KMS-11 (cell line): ENCODE measurements around the gene KMT2B.
A peak's percentile ranks its signal among the peaks of the same experiment; 100 is the strongest.

ENCODE experiments used
- H2AFZ ChIP-seq: fragments of 200-600 bp; sonication (generic); 2 replicates; pipeline ENCODE4 v1.6.1; 2016; ENCODE audit warnings: antibody characterized with exemption, mixed run types, low read depth
- H3K27ac ChIP-seq: fragments of 200-600 bp; sonication (generic); 2 replicates; pipeline ENCODE4 v1.6.1; 2016; ENCODE audit warnings: mild to moderate bottlenecking, mixed run types
- H3K27me3 ChIP-seq: fragments of 200-600 bp; sonication (generic); 2 replicates; pipeline ENCODE4 v1.6.1; 2017; ENCODE audit warnings: mild to moderate bottlenecking, low read depth, mixed run types, moderate library complexity; ENCODE audit not compliant: insufficient read depth
- H3K36me3 ChIP-seq: fragments of 200-600 bp; sonication (generic); 2 replicates; pipeline ENCODE4 v1.6.1; 2017; ENCODE audit warnings: mild to moderate bottlenecking, mixed run types; ENCODE audit not compliant: insufficient read depth
- H3K4me1 ChIP-seq: fragments of 200-600 bp; sonication (generic); 2 replicates; pipeline ENCODE4 v1.6.1; 2016; ENCODE audit warnings: mild to moderate bottlenecking, low read depth, mixed run types; ENCODE audit not compliant: poor library complexity, severe bottlenecking
- H3K4me2 ChIP-seq: fragments of 200-600 bp; sonication (generic); 2 replicates; pipeline ENCODE4 v1.7.0; 2016; ENCODE audit warnings: mild to moderate bottlenecking, mixed run types
- H3K4me3 ChIP-seq: fragments of 200-600 bp; sonication (generic); IDR thresholded peaks from 2 replicates; pipeline ENCODE4 v1.6.1; 2017; ENCODE audit warnings: low read depth, low read length, mixed read lengths; ENCODE audit not compliant: insufficient read depth
- H3K79me2 ChIP-seq: fragments of 200-600 bp; sonication (generic); 2 replicates; pipeline ENCODE4 v1.6.1; 2016; ENCODE audit warnings: low read depth, mixed run types; ENCODE audit not compliant: insufficient read depth
- H3K9ac ChIP-seq: fragments of 200-600 bp; sonication (generic); 2 replicates; pipeline ENCODE4 v1.6.1; 2016; ENCODE audit warnings: mild to moderate bottlenecking, mixed run types
- H4K20me1 ChIP-seq: fragments of 200-600 bp; sonication (generic); 2 replicates; pipeline ENCODE4 v1.6.1; 2016; ENCODE audit warnings: mild to moderate bottlenecking, mixed run types; ENCODE audit not compliant: insufficient read depth
- TF ChIP-seq, protein P1 (sequence below): fragments of 200-600 bp; sonication (generic); conservative IDR thresholded peaks from 2 replicates; pipeline ENCODE4 v1.6.1; 2017; ENCODE audit warnings: low read depth, mild to moderate bottlenecking, antibody characterized with exemption, low read length, moderate library complexity, mixed read lengths

KMT2B gene

DNA sequence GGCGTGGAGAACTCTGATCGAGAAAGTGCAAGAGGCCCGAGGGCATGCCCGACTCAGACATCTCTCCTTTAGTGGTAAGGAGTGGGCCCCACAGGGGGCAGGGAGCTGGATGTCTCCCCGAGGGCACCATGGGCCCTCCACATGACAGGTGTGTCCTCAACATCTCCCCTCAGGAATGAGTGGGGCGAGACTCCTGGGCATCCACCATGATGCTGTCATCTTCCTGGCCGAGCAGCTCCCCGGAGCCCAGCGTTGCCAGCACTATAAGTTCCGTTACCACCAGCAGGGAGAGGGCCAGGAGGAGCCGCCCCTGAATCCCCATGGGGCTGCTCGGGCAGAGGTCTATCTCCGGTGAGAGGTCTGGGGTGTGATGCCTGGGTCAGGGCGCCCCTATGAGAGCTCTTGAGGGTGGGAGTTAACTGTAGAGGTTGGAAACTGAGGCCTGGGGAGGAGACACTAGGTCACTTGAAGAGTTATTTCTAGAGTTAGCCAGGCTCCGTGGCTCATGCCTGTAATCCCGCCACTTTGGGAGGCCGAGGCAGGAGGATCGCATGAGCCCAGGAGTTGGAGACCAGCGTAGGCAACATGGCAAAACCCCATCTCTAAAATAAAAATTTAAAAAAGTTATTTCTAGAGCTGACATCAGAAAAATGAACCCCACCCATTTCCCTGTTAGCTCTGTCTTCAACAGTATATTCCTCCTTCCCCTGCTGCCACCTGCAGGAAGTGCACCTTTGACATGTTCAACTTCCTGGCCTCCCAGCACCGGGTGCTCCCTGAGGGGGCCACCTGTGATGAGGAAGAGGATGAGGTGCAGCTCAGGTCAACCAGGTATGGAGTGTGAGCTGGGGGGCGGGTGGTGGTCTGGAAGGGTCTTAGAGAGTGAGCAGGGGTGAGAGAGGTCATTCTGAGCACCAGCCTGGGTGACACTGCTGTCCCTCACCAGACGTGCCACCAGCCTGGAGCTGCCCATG, 19.4 kb downstream of the KMT2B start:
- no peak overlapping the region for H3K4me2 ChIP-seq
- H3K27me3 ChIP-seq = no peaks in the 10 kb centered on the region
- no peak overlapping the region for H3K27ac ChIP-seq
- no peaks in the 10 kb centered on the region for H4K20me1 ChIP-seq
- TF ChIP-seq, protein P1, sequence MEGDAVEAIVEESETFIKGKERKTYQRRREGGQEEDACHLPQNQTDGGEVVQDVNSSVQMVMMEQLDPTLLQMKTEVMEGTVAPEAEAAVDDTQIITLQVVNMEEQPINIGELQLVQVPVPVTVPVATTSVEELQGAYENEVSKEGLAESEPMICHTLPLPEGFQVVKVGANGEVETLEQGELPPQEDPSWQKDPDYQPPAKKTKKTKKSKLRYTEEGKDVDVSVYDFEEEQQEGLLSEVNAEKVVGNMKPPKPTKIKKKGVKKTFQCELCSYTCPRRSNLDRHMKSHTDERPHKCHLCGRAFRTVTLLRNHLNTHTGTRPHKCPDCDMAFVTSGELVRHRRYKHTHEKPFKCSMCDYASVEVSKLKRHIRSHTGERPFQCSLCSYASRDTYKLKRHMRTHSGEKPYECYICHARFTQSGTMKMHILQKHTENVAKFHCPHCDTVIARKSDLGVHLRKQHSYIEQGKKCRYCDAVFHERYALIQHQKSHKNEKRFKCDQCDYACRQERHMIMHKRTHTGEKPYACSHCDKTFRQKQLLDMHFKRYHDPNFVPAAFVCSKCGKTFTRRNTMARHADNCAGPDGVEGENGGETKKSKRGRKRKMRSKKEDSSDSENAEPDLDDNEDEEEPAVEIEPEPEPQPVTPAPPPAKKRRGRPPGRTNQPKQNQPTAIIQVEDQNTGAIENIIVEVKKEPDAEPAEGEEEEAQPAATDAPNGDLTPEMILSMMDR = peak; percentile 32; the same call in 1 of the 2 replicates
- no peak overlapping the region for H2AFZ ChIP-seq
- no peak overlapping the region for H3K9ac ChIP-seq
- no peaks in the 10 kb centered on the region for H3K36me3 ChIP-seq
- H3K4me3 ChIP-seq = no peak overlapping the region
- no peaks in the 10 kb centered on the region for H3K79me2 ChIP-seq
- peaks cover 19% of the 10 kb centered on the region for H3K4me1 ChIP-seq

DNA sequence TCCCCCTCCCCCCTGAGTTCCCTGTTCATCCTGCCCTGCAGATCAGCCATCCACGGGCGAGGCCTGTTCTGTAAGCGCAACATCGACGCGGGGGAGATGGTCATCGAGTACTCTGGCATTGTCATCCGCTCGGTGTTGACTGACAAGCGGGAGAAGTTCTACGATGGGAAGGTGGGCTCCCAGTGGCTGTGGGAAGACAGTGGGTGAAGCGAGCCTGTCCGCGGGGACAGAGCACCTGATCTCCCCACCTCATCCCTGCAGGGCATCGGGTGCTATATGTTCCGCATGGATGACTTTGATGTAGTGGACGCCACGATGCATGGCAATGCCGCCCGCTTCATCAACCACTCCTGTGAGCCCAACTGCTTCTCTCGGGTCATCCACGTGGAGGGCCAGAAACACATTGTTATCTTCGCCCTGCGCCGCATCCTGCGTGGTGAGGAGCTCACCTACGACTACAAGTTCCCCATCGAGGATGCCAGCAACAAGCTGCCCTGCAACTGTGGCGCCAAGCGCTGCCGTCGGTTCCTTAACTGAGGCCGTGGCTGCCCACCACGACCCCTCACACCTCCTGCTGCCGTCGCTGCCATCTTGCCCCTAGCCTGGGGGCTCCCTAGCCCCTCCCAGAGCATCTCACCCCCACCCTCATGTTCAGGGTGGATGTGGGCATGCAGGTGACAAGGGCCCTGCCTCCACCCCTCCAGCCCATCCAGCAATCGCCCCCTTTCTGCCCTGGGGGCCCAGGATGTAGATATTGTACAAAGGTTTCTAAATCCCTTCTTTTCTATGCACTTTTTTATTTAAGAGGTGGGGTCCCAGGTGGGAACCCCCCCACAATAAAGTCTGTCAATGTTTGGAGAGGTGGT, 20.5 kb downstream of the KMT2B start:
- Histone ChIP-seq H4K20me1 (no peaks in the 10 kb centered on the region), H3K4me3 (no peak overlapping the region), H3K36me3 (no peaks in the 10 kb centered on the region), H3K79me2 (no peaks in the 10 kb centered on the region), H3K27me3 (no peaks in the 10 kb centered on the region), H3K4me1 (peaks cover 29% of the 10 kb centered on the region), H2AFZ (no peak overlapping the region), H3K9ac (no peak overlapping the region), H3K27ac (no peak overlapping the region), H3K4me2 (no peak overlapping the region)
- TF ChIP-seq, protein P1 = no peak

DNA sequence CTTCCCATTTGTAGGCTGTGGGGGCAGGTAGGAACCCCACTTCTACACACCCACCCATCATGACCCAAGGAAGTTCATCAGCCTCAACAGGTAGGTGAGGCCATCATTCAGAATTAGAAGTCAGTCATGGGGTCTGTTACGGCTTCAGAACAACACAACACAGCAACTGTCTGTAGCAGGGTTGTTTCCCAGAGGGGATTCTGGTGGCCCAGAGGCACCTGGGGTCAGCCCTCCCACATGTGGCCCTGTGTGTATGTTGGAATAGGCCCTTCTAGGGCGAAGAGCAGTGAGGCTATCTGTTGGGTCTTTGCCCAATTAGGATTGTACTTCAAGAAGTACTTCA, 21.1 kb downstream of the KMT2B start:
- Histone ChIP-seq H2AFZ (no peak overlapping the region), H3K4me1 (peaks cover 35% of the 10 kb centered on the region), H3K27me3 (no peaks in the 10 kb centered on the region), H3K27ac (no peak overlapping the region), H3K4me3 (no peak overlapping the region), H3K9ac (no peak overlapping the region), H4K20me1 (no peaks in the 10 kb centered on the region), H3K36me3 (no peaks in the 10 kb centered on the region), H3K4me2 (no peak overlapping the region), H3K79me2 (no peaks in the 10 kb centered on the region)
- TF ChIP-seq, protein P1 = no peak

DNA sequence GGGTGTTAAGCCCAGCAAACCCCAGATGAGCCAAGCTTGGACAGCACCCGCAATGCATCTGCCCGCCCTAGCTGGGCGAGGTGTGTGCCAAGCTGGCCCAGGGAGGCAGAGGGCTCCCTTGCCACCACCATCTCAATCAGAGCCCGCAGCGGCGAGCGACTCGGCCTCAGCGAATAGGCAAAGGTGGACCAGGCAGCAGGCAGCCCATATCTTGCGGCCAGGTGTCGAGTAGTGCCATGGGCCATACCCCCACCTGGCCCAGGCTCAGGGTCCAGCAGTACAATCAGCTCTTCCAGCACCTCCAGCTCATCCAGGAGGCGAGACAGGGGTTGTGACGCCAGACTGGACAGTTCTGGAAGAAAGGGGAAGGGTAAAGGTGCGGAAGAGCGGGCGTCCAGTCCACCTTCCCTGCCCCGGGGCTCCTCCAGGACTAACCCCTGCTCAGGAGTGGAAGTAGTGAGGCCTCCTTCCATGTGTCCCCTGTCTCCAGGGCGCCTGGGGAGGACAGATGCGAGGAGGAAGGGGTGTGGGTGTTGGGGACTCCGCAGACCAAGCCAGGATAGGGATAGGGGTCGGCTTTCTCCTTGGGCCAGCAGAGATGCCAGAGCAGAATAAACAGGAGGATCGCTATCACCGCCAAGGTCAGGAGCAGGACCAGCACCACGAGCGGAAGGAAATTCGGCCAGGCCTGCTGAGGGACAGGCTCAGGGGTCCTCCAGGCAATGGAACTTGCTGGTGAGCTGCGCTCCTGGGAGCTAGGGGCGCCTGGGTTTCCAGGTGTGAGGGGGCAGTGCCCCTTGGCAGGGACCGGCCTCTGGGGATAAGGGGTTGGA, 21.7 kb downstream of the KMT2B start:
- Histone ChIP-seq H3K27ac (no peak overlapping the region), H3K36me3 (no peaks in the 10 kb centered on the region), H2AFZ (peak overlapping the region; percentile 74; the same call in 1 of the 2 replicates), H3K4me3 (no peak overlapping the region), H4K20me1 (no peaks in the 10 kb centered on the region), H3K4me1 (peaks cover 41% of the 10 kb centered on the region), H3K27me3 (no peaks in the 10 kb centered on the region), H3K4me2 (peak overlapping the region; percentile 33; the same call in 1 of the 2 replicates), H3K79me2 (no peaks in the 10 kb centered on the region), H3K9ac (no peak overlapping the region)
- TF ChIP-seq, protein P1 = no peak
